H1 (cell line): Measurements from ENCODE around the gene COL5A1.

ENCODE experiments used
- CBX8 ChIP-seq: fragments of 300-800, 300-1000 bp; sonication (generic); IDR thresholded peaks from 2 replicates; pipeline ENCODE4 v1.7.1; 2016; ENCODE audit warnings: low read depth, low read length, borderline replicate concordance
- CREB1 ChIP-seq: IDR thresholded peaks from 2 replicates; pipeline ENCODE4 v1.6.1; 2012; ENCODE audit warnings: inconsistent platforms
- CTCF ChIP-seq, 3 experiments: IDR thresholded peaks; 1 replicate in 2 of 3; 2 replicates in 1 of 3; pipeline versions ENCODE4 v1.5.1 to v1.6.1; 2011; ENCODE audit warnings: low read length in 3 of 3, mild to moderate bottlenecking in 3 of 3, inconsistent platforms in 2 of 3, low read depth in 1 of 3, moderate library complexity in 1 of 3; ENCODE audit not compliant: insufficient read depth in 1 of 3; ENCODE audit errors: control extremely low read depth in 1 of 3
- EZH2 ChIP-seq: fragments of 200-600 bp; sonication (generic); IDR thresholded peaks from 2 replicates; pipeline ENCODE4 v1.7.1; 2012; ENCODE audit warnings: low read depth, mild to moderate bottlenecking, moderate library complexity, low read length, inconsistent platforms; ENCODE audit not compliant: severe bottlenecking
- POLR2A ChIP-seq, 2 experiments: IDR thresholded peaks; 1 replicate in 1 of 2; 2 replicates in 1 of 2; pipeline ENCODE4 v1.6.1; 2011; ENCODE audit warnings: low read depth in 2 of 2, low read length in 2 of 2, mild to moderate bottlenecking in 2 of 2; ENCODE audit errors: control extremely low read depth in 1 of 2
- RNF2 ChIP-seq: fragments of 200-900, 300-1000 bp; sonication (generic); IDR thresholded peaks from 2 replicates; pipeline ENCODE4 v1.7.1; 2016; ENCODE audit warnings: borderline replicate concordance, low read depth, mild to moderate bottlenecking, antibody characterized with exemption, low read length; ENCODE audit not compliant: poor library complexity, severe bottlenecking; ENCODE audit errors: missing control alignments
- SIN3A ChIP-seq, 2 experiments: IDR thresholded peaks in 1 of 2; conservative IDR thresholded peaks in 1 of 2; 2 replicates each; pipeline ENCODE4 v1.6.1; 2011 to 2012; ENCODE audit warnings: low read length in 2 of 2, improper control_type of control experiment in 1 of 2, low read depth in 1 of 2, mild to moderate bottlenecking in 1 of 2
- TBP ChIP-seq: IDR thresholded peaks from 2 replicates; pipeline ENCODE4 v1.6.1; 2011; ENCODE audit warnings: low read depth, low read length, improper control_type of control experiment
- TCF12 ChIP-seq: IDR thresholded peaks from 2 replicates; pipeline ENCODE4 v1.6.1; 2011; ENCODE audit warnings: low read depth, mild to moderate bottlenecking, low read length

GRCh38 chr9:134619983-134620661 lies 21.5 kb upstream of the COL5A1 start:
- TF ChIP-seq CBX8 (no peak), CTCF (IDR thresholded peaks at IDR 0.05; ENCODE audit: control extremely low read depth in 1 of 3, insufficient read depth in 1 of 3, low read depth in 1 of 3, low read length in 3 of 3) (no peak), POLR2A (IDR thresholded peaks at IDR 0.05; ENCODE audit: control extremely low read depth in 1 of 2, low read depth in 2 of 2, low read length in 2 of 2) (no peak), CREB1 (no peak), SIN3A (conservative IDR thresholded peaks at IDR 0.05 in 1 of 2, IDR thresholded peaks at IDR 0.05 in 1 of 2; ENCODE audit: low read depth in 1 of 2, low read length in 2 of 2) (no peak), TCF12 (no peak), RNF2 (no peak), EZH2 (no peak), TBP (no peak)
